HCT116 (cell line): ENCODE results near the gene CIB1. TPM values are rescaled to one million over a fixed set of nuclear protein-coding genes. Genes with fewer than 3 reads are reported as not detected.

Experiments used
- ATAC-seq: fragments of 200-7000 bp; cut with Tn5 transposase; 2 replicates; pipeline ENCODE4 v1.9.1; 2020; ENCODE audit warnings: mild to moderate bottlenecking, moderate library complexity
- BruUV-seq: library from RNA; stranded (reverse); fragments of 400-500 nt; replicated peaks from 2 replicates; lab custom pipeline; 2021; lab: Mats Ljungman, UMichigan
- CTCF ChIA-PET: fragments of 300-600 bp; sonication (Branson Sonifier 250); formaldehyde crosslinking; loops from one replicate; lab custom pipeline; 2021; ENCODE audit warnings: antibody characterized with exemption; lab: Charles Lee
- POLR2A ChIA-PET: fragments of 300-600, 350-600 bp; sonication (Branson Sonifier 250); formaldehyde crosslinking; loops from one replicate; lab custom pipeline; 2021; ENCODE audit warnings: antibody characterized with exemption; lab: Charles Lee
- RAD21 ChIA-PET, 2 experiments: fragments of 300-600 bp; sonication (Branson Sonifier 250); formaldehyde crosslinking; loops; one replicate each; lab custom pipeline; 2023; ENCODE audit warnings: low total read pairs in 2 of 2; ENCODE audit not compliant: uncharacterized antibody in 2 of 2, unreplicated experiment in 2 of 2, low non-redundant PET in 1 of 2; lab: Charles Lee
- DNase-seq: peaks from one replicate; pipeline ENCODE4 v3.0.0-alpha.2; 2010; ENCODE audit warnings: low read depth, low spot score
- H2AFZ ChIP-seq: fragments of 200-600 bp; shearing (Covaris generic), sonication (generic); 2 replicates; pipeline ENCODE4 v1.6.1; 2017; ENCODE audit warnings: low read depth, mixed run types, mixed read lengths, antibody characterized with exemption, low read length; ENCODE audit not compliant: poor library complexity, severe bottlenecking
- H3K27ac ChIP-seq: 2 replicates; pipeline ENCODE4 v1.5.1; 2012; ENCODE audit warnings: low read depth, low read length
- H3K27me3 ChIP-seq: fragments of 200-600 bp; sonication (generic); 2 replicates; pipeline ENCODE4 v1.6.1; 2016; ENCODE audit warnings: mixed run types, low read length, mixed read lengths; ENCODE audit not compliant: insufficient read depth
- H3K36me3 ChIP-seq, 2 experiments: fragments of 200-500 bp in 1 of 2; fragments of 200-600 bp in 1 of 2; sonication (Bioruptor generic) in 1 of 2; sonication (generic) in 1 of 2; 2 replicates each; pipeline versions ENCODE4 v1.5.1 to v1.6.1; 2014 to 2016; ENCODE audit warnings: low read length in 2 of 2, inconsistent platforms in 1 of 2, mixed read lengths in 1 of 2, mixed run types in 1 of 2; ENCODE audit not compliant: insufficient read depth in 2 of 2, control insufficient read depth in 1 of 2
- H3K4me1 ChIP-seq, 2 experiments: fragments of 200-600 bp in 1 of 2; sonication (generic) in 1 of 2; 2 replicates each; pipeline versions ENCODE4 v1.5.1 to v1.6.1; 2012 to 2017; ENCODE audit warnings: low read length in 2 of 2, inconsistent platforms in 1 of 2, mild to moderate bottlenecking in 1 of 2, mixed read lengths in 1 of 2, mixed run types in 1 of 2, moderate library complexity in 1 of 2; ENCODE audit not compliant: insufficient read depth in 2 of 2, control insufficient read depth in 1 of 2
- H3K4me2 ChIP-seq: fragments of 200-600 bp; sonication (generic); 2 replicates; pipeline ENCODE4 v1.6.1; 2017; ENCODE audit warnings: mixed run types, low read length, mixed read lengths
- H3K4me3 ChIP-seq, 2 experiments: fragments of 200-600 bp in 1 of 2; sonication (generic) in 1 of 2; replicated peaks in 1 of 2; 2 replicates each; pipeline ENCODE4 v1.5.1; 2011 to 2016; ENCODE audit warnings: low read length in 2 of 2, control low read depth in 1 of 2, low read depth in 1 of 2, mild to moderate bottlenecking in 1 of 2, mixed read lengths in 1 of 2, mixed run types in 1 of 2
- H3K79me2 ChIP-seq: fragments of 200-600 bp; sonication (generic); 2 replicates; pipeline ENCODE4 v1.6.1; 2017; ENCODE audit warnings: mild to moderate bottlenecking, mixed run types, low read length, moderate library complexity, mixed read lengths; ENCODE audit not compliant: insufficient read depth
- H3K9ac ChIP-seq: fragments of 200-600 bp; sonication (generic); 2 replicates; pipeline ENCODE4 v1.6.1; 2016; ENCODE audit warnings: low read length, mixed read lengths
- H3K9me2 ChIP-seq: fragments of 200-600 bp; sonication (generic), shearing (Covaris generic); 2 replicates; pipeline ENCODE4 v1.6.1; 2017; ENCODE audit warnings: mixed run types, mild to moderate bottlenecking, moderate library complexity; ENCODE audit not compliant: insufficient read depth
- H3K9me3 ChIP-seq, 2 experiments: fragments of 200-500 bp in 1 of 2; fragments of 200-600 bp in 1 of 2; sonication (Bioruptor generic) in 1 of 2; sonication (generic) in 1 of 2; 2 replicates each; pipeline ENCODE4 v1.6.1; 2014 to 2017; ENCODE audit warnings: low read length in 2 of 2, mixed read lengths in 2 of 2, inconsistent platforms in 1 of 2, low read depth in 1 of 2, mild to moderate bottlenecking in 1 of 2, mixed run types in 1 of 2, moderate library complexity in 1 of 2; ENCODE audit not compliant: control insufficient read depth in 1 of 2, insufficient read depth in 1 of 2
- H4K20me1 ChIP-seq: fragments of 200-600 bp; sonication (generic), shearing (Covaris generic); 2 replicates; pipeline ENCODE4 v1.6.1; 2017; ENCODE audit warnings: mixed run types, mild to moderate bottlenecking, moderate library complexity; ENCODE audit not compliant: insufficient read depth
- CEBPB ChIP-seq: IDR thresholded peaks from 2 replicates; pipeline ENCODE4 v1.6.1; 2012; ENCODE audit warnings: low read depth
- EGR1 ChIP-seq: IDR thresholded peaks from 2 replicates; pipeline ENCODE4 v1.6.1; 2012; ENCODE audit warnings: low read depth
- ELF1 ChIP-seq: IDR thresholded peaks from 2 replicates; pipeline ENCODE4 v1.6.1; 2012; ENCODE audit warnings: low read depth, borderline replicate concordance
- EZH2phosphoT487 ChIP-seq: fragments of 200-600 bp; IDR thresholded peaks from 2 replicates; pipeline ENCODE4 v1.6.1; 2018; ENCODE audit warnings: antibody characterized with exemption, borderline replicate concordance
- FOSL1 ChIP-seq: IDR thresholded peaks from 2 replicates; pipeline ENCODE4 v1.6.1; 2012; ENCODE audit warnings: low read depth
- JUND ChIP-seq: IDR thresholded peaks from 2 replicates; pipeline ENCODE4 v1.6.1; 2012
- POLR2AphosphoS5 ChIP-seq: IDR thresholded peaks from 2 replicates; pipeline ENCODE4 v1.6.1; 2011; ENCODE audit warnings: mild to moderate bottlenecking, low read depth, low read length, moderate library complexity
- RAD21 ChIP-seq: IDR thresholded peaks from 2 replicates; pipeline ENCODE4 v1.6.1; 2012; ENCODE audit warnings: low read depth, mild to moderate bottlenecking
- SIN3A ChIP-seq: IDR thresholded peaks from 2 replicates; pipeline ENCODE4 v1.6.1; 2012; ENCODE audit warnings: low read depth
- SP1 ChIP-seq: IDR thresholded peaks from 2 replicates; pipeline ENCODE4 v1.6.1; 2012; ENCODE audit warnings: low read depth
- SRF ChIP-seq: IDR thresholded peaks from 2 replicates; pipeline ENCODE4 v1.6.1; 2012; ENCODE audit warnings: low read depth
- YY1 ChIP-seq: IDR thresholded peaks from 2 replicates; pipeline ENCODE4 v1.6.1; 2011; ENCODE audit warnings: low read length, low read depth, moderate library complexity, mild to moderate bottlenecking; ENCODE audit not compliant: insufficient replicate concordance; ENCODE audit errors: extremely low read depth
- ZFX ChIP-seq: fragments of 450-650 bp; IDR thresholded peaks from 2 replicates; pipeline ENCODE4 v1.6.1; 2017
- ZNF274 ChIP-seq: fragments of 200-500 bp; sonication (Bioruptor generic); IDR thresholded peaks from 2 replicates; pipeline ENCODE4 v1.6.1; 2014; ENCODE audit warnings: mild to moderate bottlenecking, low read depth, low read length, inconsistent platforms
- intact Hi-C: fragments of 100-400 bp; cut with micrococcal nuclease; formaldehyde crosslinking; loops from 2 replicates; pipeline ENCODE4 v1.10.0; 2022
- total RNA-seq: library from RNA; stranded (reverse); gene quantifications from one replicate; pipeline ENCODE4 v1.2.1, GENCODE V29; 2021; ENCODE audit not compliant: unreplicated experiment
- TF ChIP-seq, protein P1 (sequence below): IDR thresholded peaks from 2 replicates; pipeline ENCODE4 v1.6.1; 2011; ENCODE audit warnings: mild to moderate bottlenecking, low read length, moderate library complexity; ENCODE audit not compliant: insufficient replicate concordance; ENCODE audit errors: extremely low read depth
- TF ChIP-seq, protein P2 (sequence below): IDR thresholded peaks from 2 replicates; pipeline ENCODE4 v1.6.1; 2012; ENCODE audit warnings: low read depth
- TF ChIP-seq, protein P3 (sequence below), 3 experiments: fragments of 200-600 bp in 1 of 3; sonication (generic) in 1 of 3; IDR thresholded peaks in 2 of 3; conservative IDR thresholded peaks in 1 of 3; 2 replicates each; pipeline ENCODE4 v1.5.1; 2012 to 2017; ENCODE audit warnings: low read depth in 2 of 3, low read length in 2 of 3, antibody characterized with exemption in 1 of 3, borderline replicate concordance in 1 of 3, control low read depth in 1 of 3, mild to moderate bottlenecking in 1 of 3, mixed read lengths in 1 of 3, mixed run types in 1 of 3, moderate library complexity in 1 of 3; ENCODE audit not compliant: insufficient read depth in 1 of 3

CIB1 gene
- total RNA-seq, 1 experiment from 2014 or later, result 92.7 TPM

DNA sequence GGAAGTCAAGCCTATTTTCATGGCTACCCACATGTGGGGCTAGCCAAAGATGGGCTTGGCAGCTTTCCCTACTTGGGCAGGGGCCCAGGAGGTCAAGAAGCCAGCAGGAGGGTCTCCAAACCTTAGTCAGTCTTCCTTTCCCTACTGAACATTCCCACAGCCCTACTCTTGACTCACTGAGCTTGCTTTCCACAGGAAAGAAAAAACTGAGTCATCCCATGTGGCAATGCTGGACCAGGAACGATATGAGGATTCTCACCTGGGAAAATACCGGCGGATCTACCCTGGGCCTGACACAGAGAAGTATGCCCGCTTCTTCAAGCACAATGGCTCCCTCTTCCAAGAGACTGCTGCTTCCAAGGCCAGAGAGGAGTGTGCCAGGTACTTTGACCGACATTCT is 28.1 kb upstream of the CIB1 start:
- intact Hi-C loops, result no loop called here
- H2AFZ ChIP-seq, result no peak overlapping the region
- TF ChIP-seq, protein P1, sequence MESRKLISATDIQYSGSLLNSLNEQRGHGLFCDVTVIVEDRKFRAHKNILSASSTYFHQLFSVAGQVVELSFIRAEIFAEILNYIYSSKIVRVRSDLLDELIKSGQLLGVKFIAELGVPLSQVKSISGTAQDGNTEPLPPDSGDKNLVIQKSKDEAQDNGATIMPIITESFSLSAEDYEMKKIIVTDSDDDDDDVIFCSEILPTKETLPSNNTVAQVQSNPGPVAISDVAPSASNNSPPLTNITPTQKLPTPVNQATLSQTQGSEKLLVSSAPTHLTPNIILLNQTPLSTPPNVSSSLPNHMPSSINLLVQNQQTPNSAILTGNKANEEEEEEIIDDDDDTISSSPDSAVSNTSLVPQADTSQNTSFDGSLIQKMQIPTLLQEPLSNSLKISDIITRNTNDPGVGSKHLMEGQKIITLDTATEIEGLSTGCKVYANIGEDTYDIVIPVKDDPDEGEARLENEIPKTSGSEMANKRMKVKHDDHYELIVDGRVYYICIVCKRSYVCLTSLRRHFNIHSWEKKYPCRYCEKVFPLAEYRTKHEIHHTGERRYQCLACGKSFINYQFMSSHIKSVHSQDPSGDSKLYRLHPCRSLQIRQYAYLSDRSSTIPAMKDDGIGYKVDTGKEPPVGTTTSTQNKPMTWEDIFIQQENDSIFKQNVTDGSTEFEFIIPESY, result no peak
- TF ChIP-seq SRF (no peak), SP1 (no peak), FOSL1 (no peak; the same call in 1 of the 2 replicates), SIN3A (no peak), JUND (no peak), YY1 (no peak), POLR2AphosphoS5 (no peak), EZH2phosphoT487 (no peak), RAD21 (no peak), ZFX (no peak), ZNF274 (no peak), CEBPB (no peak), ELF1 (no peak), EGR1 (no peak)
- TF ChIP-seq, protein P2, sequence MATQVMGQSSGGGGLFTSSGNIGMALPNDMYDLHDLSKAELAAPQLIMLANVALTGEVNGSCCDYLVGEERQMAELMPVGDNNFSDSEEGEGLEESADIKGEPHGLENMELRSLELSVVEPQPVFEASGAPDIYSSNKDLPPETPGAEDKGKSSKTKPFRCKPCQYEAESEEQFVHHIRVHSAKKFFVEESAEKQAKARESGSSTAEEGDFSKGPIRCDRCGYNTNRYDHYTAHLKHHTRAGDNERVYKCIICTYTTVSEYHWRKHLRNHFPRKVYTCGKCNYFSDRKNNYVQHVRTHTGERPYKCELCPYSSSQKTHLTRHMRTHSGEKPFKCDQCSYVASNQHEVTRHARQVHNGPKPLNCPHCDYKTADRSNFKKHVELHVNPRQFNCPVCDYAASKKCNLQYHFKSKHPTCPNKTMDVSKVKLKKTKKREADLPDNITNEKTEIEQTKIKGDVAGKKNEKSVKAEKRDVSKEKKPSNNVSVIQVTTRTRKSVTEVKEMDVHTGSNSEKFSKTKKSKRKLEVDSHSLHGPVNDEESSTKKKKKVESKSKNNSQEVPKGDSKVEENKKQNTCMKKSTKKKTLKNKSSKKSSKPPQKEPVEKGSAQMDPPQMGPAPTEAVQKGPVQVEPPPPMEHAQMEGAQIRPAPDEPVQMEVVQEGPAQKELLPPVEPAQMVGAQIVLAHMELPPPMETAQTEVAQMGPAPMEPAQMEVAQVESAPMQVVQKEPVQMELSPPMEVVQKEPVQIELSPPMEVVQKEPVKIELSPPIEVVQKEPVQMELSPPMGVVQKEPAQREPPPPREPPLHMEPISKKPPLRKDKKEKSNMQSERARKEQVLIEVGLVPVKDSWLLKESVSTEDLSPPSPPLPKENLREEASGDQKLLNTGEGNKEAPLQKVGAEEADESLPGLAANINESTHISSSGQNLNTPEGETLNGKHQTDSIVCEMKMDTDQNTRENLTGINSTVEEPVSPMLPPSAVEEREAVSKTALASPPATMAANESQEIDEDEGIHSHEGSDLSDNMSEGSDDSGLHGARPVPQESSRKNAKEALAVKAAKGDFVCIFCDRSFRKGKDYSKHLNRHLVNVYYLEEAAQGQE, result no peak
- TF ChIP-seq, protein P3, sequence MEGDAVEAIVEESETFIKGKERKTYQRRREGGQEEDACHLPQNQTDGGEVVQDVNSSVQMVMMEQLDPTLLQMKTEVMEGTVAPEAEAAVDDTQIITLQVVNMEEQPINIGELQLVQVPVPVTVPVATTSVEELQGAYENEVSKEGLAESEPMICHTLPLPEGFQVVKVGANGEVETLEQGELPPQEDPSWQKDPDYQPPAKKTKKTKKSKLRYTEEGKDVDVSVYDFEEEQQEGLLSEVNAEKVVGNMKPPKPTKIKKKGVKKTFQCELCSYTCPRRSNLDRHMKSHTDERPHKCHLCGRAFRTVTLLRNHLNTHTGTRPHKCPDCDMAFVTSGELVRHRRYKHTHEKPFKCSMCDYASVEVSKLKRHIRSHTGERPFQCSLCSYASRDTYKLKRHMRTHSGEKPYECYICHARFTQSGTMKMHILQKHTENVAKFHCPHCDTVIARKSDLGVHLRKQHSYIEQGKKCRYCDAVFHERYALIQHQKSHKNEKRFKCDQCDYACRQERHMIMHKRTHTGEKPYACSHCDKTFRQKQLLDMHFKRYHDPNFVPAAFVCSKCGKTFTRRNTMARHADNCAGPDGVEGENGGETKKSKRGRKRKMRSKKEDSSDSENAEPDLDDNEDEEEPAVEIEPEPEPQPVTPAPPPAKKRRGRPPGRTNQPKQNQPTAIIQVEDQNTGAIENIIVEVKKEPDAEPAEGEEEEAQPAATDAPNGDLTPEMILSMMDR (IDR thresholded peaks at IDR 0.05 in 2 of 3, conservative IDR thresholded peaks at IDR 0.05 in 1 of 3; ENCODE audit: borderline replicate concordance in 1 of 3, insufficient read depth in 1 of 3, low read depth in 2 of 3, low read length in 2 of 3), result no peak
- TF ChIP-seq, all 23 proteins: peak for 0

More for the DNA sequence above, 28.1 kb upstream of the CIB1 start:
- Histone ChIP-seq H3K4me3 (no peak overlapping the region), H3K79me2 (peaks cover 22% of the 10 kb centered on the region), H3K9ac (no peak overlapping the region), H3K36me3 (no peaks in the 10 kb centered on the region; a peak in 1 of 4 replicates), H3K9me3 (no peaks in the 10 kb centered on the region), H3K4me2 (peak overlapping the region; percentile 40), H3K27ac (no peak overlapping the region), H3K9me2 (no peaks in the 10 kb centered on the region), H4K20me1 (no peaks in the 10 kb centered on the region), H3K4me1 (peaks cover 8 to 36% of the 10 kb centered on the region in 2 experiments), H3K27me3 (no peaks in the 10 kb centered on the region)
- no TSS peak for BruUV-seq
- RAD21 ChIA-PET, result interaction anchor here in 1 of 2 experiments (0.6 kb wide), 1 partner anchor 41 kb away, joined by 6 read pairs; no protein-coding TSS in a partner anchor
- CTCF ChIA-PET, result no interaction called here
- POLR2A ChIA-PET, result interaction anchor here (1.0 kb wide), 1 partner anchor 47 kb away, joined by 3 read pairs; no protein-coding TSS in a partner anchor
- DNase-seq (no peak), ATAC-seq (no peak)
